ENCODE data around the gene ARFRP1.

GRCh38 chr20:63708301-63709148 is 749 bp upstream of the ARFRP1 start:
- TF ChIP-seq CTCF (IDR thresholded peaks at IDR 0.05) (no peak), POLR2A (IDR thresholded peaks at IDR 0.05) (no peak)
